GM23248 (cell line): ENCODE results near the gene MADCAM1. TPM values are rescaled to one million over a fixed set of nuclear protein-coding genes. Genes with fewer than 3 reads are reported as not detected.

Source experiments
- DNase-seq: peaks from one replicate; pipeline ENCODE4 v3.0.0-alpha.2; 2015
- H2AFZ ChIP-seq: fragments of 200-600 bp; sonication (generic); 2 replicates; pipeline ENCODE4 v1.6.1; 2016; ENCODE audit warnings: antibody characterized with exemption
- H3F3A ChIP-seq: fragments of 200-600 bp; sonication (generic); 2 replicates; pipeline ENCODE4 v1.6.1; 2016; ENCODE audit warnings: mild to moderate bottlenecking, antibody characterized with exemption, mixed run types; ENCODE audit not compliant: insufficient read depth
- H3K27ac ChIP-seq: fragments of 200-600 bp; sonication (generic); 2 replicates; pipeline ENCODE4 v1.5.1; 2016; ENCODE audit warnings: mild to moderate bottlenecking
- H3K27me3 ChIP-seq: fragments of 200-600 bp; sonication (generic); replicated peaks from 2 replicates; pipeline ENCODE4 v1.6.1; 2016; ENCODE audit warnings: mild to moderate bottlenecking; ENCODE audit not compliant: insufficient read depth
- H3K36me3 ChIP-seq: fragments of 200-600 bp; sonication (generic); 2 replicates; pipeline ENCODE4 v1.6.1; 2016; ENCODE audit warnings: low read depth, mild to moderate bottlenecking
- H3K4me1 ChIP-seq: fragments of 200-600 bp; sonication (generic); 2 replicates; pipeline ENCODE4 v1.6.1; 2016; ENCODE audit warnings: mild to moderate bottlenecking; ENCODE audit not compliant: insufficient read depth
- H3K4me2 ChIP-seq: fragments of 200-600 bp; sonication (generic); one replicate; pipeline ENCODE4 v1.6.1; 2016; ENCODE audit warnings: mild to moderate bottlenecking; ENCODE audit not compliant: unreplicated experiment
- H3K4me3 ChIP-seq: fragments of 200-600 bp; sonication (generic); 2 replicates; pipeline ENCODE4 v1.5.1; 2016; ENCODE audit warnings: mild to moderate bottlenecking
- H3K79me2 ChIP-seq: fragments of 200-600 bp; sonication (generic); 2 replicates; pipeline ENCODE4 v1.6.1; 2016; ENCODE audit warnings: mild to moderate bottlenecking; ENCODE audit not compliant: insufficient read depth
- H3K9ac ChIP-seq: fragments of 200-600 bp; sonication (generic); 2 replicates; pipeline ENCODE4 v1.6.1; 2016; ENCODE audit warnings: mild to moderate bottlenecking
- H3K9me2 ChIP-seq: fragments of 200-600 bp; sonication (generic); 2 replicates; pipeline ENCODE4 v1.6.1; 2016; ENCODE audit warnings: mixed run types, mild to moderate bottlenecking, moderate library complexity; ENCODE audit not compliant: insufficient read depth
- H3K9me3 ChIP-seq: fragments of 200-600 bp; sonication (generic); one replicate; pipeline ENCODE4 v1.6.1; 2017; ENCODE audit warnings: low read depth
- H4K20me1 ChIP-seq: fragments of 200-600 bp; sonication (generic); 2 replicates; pipeline ENCODE4 v1.6.0; 2016; ENCODE audit not compliant: insufficient read depth
- EZH2 ChIP-seq: fragments of 200-600 bp; sonication (generic); IDR thresholded peaks from 2 replicates; pipeline ENCODE4 v1.6.1; 2018; ENCODE audit warnings: antibody characterized with exemption, mild to moderate bottlenecking; ENCODE audit not compliant: insufficient read depth, poor library complexity, severe bottlenecking
- EZH2phosphoT487 ChIP-seq: fragments of 200-600 bp; sonication (generic); IDR thresholded peaks from 2 replicates; pipeline ENCODE4 v1.6.1; 2018; ENCODE audit warnings: antibody characterized with exemption, moderate library complexity, mild to moderate bottlenecking, low read depth; ENCODE audit not compliant: insufficient read depth
- WGBS, 2 experiments: methylation state at CpG; one replicate each; pipeline ENCODE4 v1.1.6; 2015 to 2017; ENCODE audit warnings: low lambda C conversion rate in 2 of 2, low coverage in 1 of 2; ENCODE audit errors: missing lambda C conversion rate in 2 of 2; 5-methylcytosine and 5-hydroxymethylcytosine counted together
- in situ Hi-C: fragments of 300-500 bp; cut with MboI; formaldehyde crosslinking; loops from 2 replicates; pipeline ENCODE4 v1.15.0; 2020
- polyA plus RNA-seq: library from polyadenylated mRNA; unstranded; fragments of >200 nt; fragmentation: Nextera tagmentation; extraction: Ambion mirVana; gene quantifications from 2 replicates; pipeline ENCODE4 v1.2.1, GENCODE V29; 2016
- total RNA-seq: library from RNA; depleted of rRNA; stranded (reverse); fragments of >200 nt; shearing (Covaris generic); gene quantifications from 2 replicates; pipeline ENCODE4 v1.2.3, GENCODE V29; 2014

Gene MADCAM1
- total and polyA plus RNA-seq, 2 experiments from 2014 or later: 0.38 to 0.54 TPM

GRCh38 chr19:532561-533363 lies 36.5 kb downstream of the MADCAM1 start:
- H3K79me2 ChIP-seq: peaks cover 46% of the 10 kb centered on the region

DNA sequence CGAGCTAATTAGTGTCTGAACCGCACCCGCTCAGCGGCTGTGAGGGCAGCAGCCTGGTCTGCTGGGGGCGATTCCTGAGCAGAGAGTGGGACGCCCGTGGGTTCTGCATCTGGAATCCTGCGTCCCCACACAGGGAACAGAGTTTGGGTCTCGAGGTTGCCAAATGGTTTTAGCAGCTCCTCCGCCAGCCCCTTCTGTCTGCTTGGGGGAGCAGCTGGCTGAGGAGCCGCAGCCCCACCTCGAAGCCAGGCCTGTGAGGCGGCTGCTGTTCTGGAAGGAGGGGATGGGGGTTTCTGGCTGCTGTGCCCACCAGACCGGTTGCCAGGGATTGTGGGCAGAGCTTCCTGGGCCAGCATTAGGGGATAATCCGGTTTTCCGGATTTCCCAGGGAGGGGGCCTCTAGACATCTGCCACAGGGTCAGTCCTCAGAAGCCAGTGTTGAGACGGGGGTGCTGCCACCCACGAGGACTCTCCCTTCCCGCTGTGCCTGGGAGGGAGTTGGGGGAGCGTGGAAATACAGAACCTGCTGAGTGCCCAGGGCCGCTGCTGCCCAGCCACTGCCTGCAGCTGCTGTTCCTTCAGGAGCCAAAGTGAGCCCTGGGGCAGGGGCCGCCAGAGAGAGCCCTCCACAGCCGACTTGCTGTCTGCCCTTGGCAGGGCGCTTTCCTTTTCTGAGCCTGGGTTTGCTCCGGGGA lies 37.2 kb downstream of the MADCAM1 start:
- in situ Hi-C loops: no loop called here
- Histone ChIP-seq H2AFZ (peak overlapping the region; percentile 55; the same call in 1 of the 2 replicates), H3K4me2 (peak overlapping the region; percentile 97), H3K27ac (peak overlapping the region; percentile 79), H3K9me2 (no peaks in the 10 kb centered on the region), H3F3A (no peaks in the 10 kb centered on the region), H3K36me3 (no peaks in the 10 kb centered on the region; the same call in 1 of the 2 replicates), H3K9me3 (no peaks in the 10 kb centered on the region), H3K79me2 (peaks cover 53% of the 10 kb centered on the region), H3K4me1 (peaks cover 7% of the 10 kb centered on the region), H3K4me3 (peak overlapping the region; percentile 79), H3K9ac (peak overlapping the region; percentile 90), H4K20me1 (no peaks in the 10 kb centered on the region), H3K27me3 (no peaks in the 10 kb centered on the region)
- DNase-seq: peak; percentile 34
- 18 to 20% methylated on average over 24 to 25 of the region's 25 CpGs for WGBS, 2 experiments
- TF ChIP-seq EZH2 (no peak), EZH2phosphoT487 (no peak)

More at GRCh38 chr19:532561-533363, 36.5 kb downstream of the MADCAM1 start:
- 1 to 3% methylated on average over 41 to 47 of the region's 47 CpGs for WGBS, 2 experiments
- peak overlapping the region; percentile 79 for H3K27ac ChIP-seq
- no peaks in the 10 kb centered on the region for H3K27me3 ChIP-seq
- DNase-seq: peak; percentile 83
- no peaks in the 10 kb centered on the region for H3F3A ChIP-seq
- peak overlapping the region; percentile 97 for H3K4me2 ChIP-seq
- peak overlapping the region; percentile 90 for H3K9ac ChIP-seq
- H3K9me3 ChIP-seq: no peaks in the 10 kb centered on the region
- peaks cover 7% of the 10 kb centered on the region for H3K4me1 ChIP-seq
- H3K36me3 ChIP-seq: no peaks in the 10 kb centered on the region; the same call in 1 of the 2 replicates
- peak overlapping the region; percentile 79 for H3K4me3 ChIP-seq
- no peaks in the 10 kb centered on the region for H4K20me1 ChIP-seq
- no peaks in the 10 kb centered on the region for H3K9me2 ChIP-seq
- peak overlapping the region; percentile 55 for H2AFZ ChIP-seq
- TF ChIP-seq EZH2 (no peak), EZH2phosphoT487 (no peak)
- in situ Hi-C loops: no loop called here

- Histone ChIP-seq H3K27ac (peak overlapping the region; percentile 79), H3F3A (no peaks in the 10 kb centered on the region), H3K4me3 (peak overlapping the region; percentile 79), H3K9me2 (no peaks in the 10 kb centered on the region), H3K9me3 (no peaks in the 10 kb centered on the region), H4K20me1 (no peaks in the 10 kb centered on the region), H2AFZ (no peak overlapping the region), H3K27me3 (no peaks in the 10 kb centered on the region), H3K9ac (peak overlapping the region; percentile 90), H3K79me2 (peaks cover 56% of the 10 kb centered on the region), H3K4me2 (peak overlapping the region; percentile 97), H3K4me1 (peaks cover 7% of the 10 kb centered on the region), H3K36me3 (no peaks in the 10 kb centered on the region; the same call in 1 of the 2 replicates)
- WGBS, 2 experiments: 71 to 90% methylated on average over 5 to 14 of the region's 14 CpGs
- in situ Hi-C loops: no loop called here
- DNase-seq: no peak
- TF ChIP-seq EZH2phosphoT487 (no peak), EZH2 (no peak)
Measured at GRCh38 chr19:534088-534487, 37.8 kb downstream of the MADCAM1 start.

DNA sequence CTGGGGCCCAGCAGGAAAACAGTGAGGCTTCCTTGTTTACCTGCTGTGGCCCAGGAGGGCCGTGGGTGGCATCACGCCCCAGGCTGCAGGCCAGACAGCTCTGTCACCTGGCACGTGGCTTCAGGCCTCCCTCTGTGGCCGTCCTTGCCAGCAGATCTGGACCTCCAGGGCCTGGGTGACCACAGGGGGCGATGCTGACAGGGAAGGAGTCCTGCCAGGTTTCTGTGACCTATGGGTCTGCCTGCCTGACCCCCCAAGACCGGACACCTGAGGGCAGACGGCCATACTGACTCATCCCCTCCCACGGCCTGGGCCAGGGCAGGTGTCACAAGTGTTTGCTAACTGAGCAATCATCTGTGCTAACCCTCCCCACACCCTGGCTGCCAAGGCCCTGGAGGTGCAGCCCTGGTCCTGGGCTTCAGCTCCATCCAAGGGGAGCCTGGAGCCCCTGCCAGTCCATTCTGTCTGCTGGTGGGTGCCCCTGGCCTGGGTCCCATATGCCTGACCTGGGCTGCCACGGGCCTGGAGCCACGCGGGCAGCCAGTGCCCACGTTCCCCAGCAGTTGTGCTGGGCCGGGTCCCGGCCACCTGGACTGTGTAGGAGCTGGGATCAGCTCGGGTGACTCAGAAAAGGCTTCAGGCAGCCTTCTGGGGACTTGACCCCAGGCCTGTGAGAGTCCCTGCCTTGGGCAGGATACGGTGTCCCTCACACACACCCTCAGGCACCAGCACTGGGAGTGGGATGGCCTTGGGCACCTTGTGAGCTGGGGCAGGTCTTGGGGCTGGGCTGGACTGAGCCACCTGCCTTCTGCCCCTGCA lies 38.9 kb downstream of the MADCAM1 start:
- H4K20me1 ChIP-seq: no peaks in the 10 kb centered on the region
- no peaks in the 10 kb centered on the region for H3F3A ChIP-seq
- peak; percentile 27 for DNase-seq
- H3K9me3 ChIP-seq: no peaks in the 10 kb centered on the region
- H3K27me3 ChIP-seq: no peaks in the 10 kb centered on the region
- 57 to 75% methylated on average over 15 of the region's 16 CpGs for WGBS, 2 experiments
- no peak overlapping the region for H3K4me2 ChIP-seq
- H3K9me2 ChIP-seq: no peaks in the 10 kb centered on the region
- in situ Hi-C loops: no loop called here
- no peak overlapping the region for H3K9ac ChIP-seq
- peaks cover 7% of the 10 kb centered on the region for H3K4me1 ChIP-seq
- H2AFZ ChIP-seq: no peak overlapping the region
- H3K4me3 ChIP-seq: no peak overlapping the region
- peaks cover 56% of the 10 kb centered on the region for H3K79me2 ChIP-seq
- H3K36me3 ChIP-seq: no peaks in the 10 kb centered on the region; the same call in 1 of the 2 replicates
- TF ChIP-seq EZH2phosphoT487 (no peak), EZH2 (no peak)
- no peak overlapping the region for H3K27ac ChIP-seq
